HEK293T (cell line): Measurements from ENCODE around the gene TRPV4.

Source experiments
- CTCF ChIA-PET: fragments of 350-600 bp; formaldehyde crosslinking; extraction: SDS; loops from one replicate; lab custom pipeline; 2021; ENCODE audit warnings: antibody characterized with exemption, inconsistent platforms; lab: Yijun Ruan, JAX
- POLR2A ChIA-PET: fragments of 350-600 bp; formaldehyde crosslinking; extraction: SDS; loops from one replicate; lab custom pipeline; 2020; ENCODE audit warnings: antibody characterized with exemption, inconsistent platforms; lab: Yijun Ruan, JAX
- DNase-seq: peaks from one replicate; pipeline ENCODE4 v3.0.0; 2012; ENCODE audit warnings: mixed read lengths; ENCODE audit errors: extremely low spot score
- ARNT ChIP-seq: fragments of 450-650 bp; IDR thresholded peaks from 2 replicates; pipeline ENCODE4 v1.6.1; 2017; ENCODE audit warnings: mild to moderate bottlenecking
- BHLHE40 ChIP-seq: fragments of 450-650 bp; IDR thresholded peaks from 2 replicates; pipeline ENCODE4 v1.6.1; 2016; ENCODE audit warnings: mild to moderate bottlenecking, moderate library complexity, borderline replicate concordance
- CTBP1 ChIP-seq: fragments of 450-650 bp; IDR thresholded peaks from 2 replicates; pipeline ENCODE4 v1.6.1; 2016; ENCODE audit warnings: borderline replicate concordance
- ELF4 ChIP-seq: fragments of 450-650 bp; IDR thresholded peaks from 2 replicates; pipeline ENCODE4 v1.6.1; 2017; ENCODE audit warnings: antibody characterized with exemption
- FOXA1 ChIP-seq: fragments of 450-650 bp; IDR thresholded peaks from 2 replicates; pipeline ENCODE4 v1.6.1; 2016; ENCODE audit warnings: mild to moderate bottlenecking
- FOXK2 ChIP-seq: fragments of 450-650 bp; IDR thresholded peaks from 2 replicates; pipeline ENCODE4 v1.6.1; 2016; ENCODE audit warnings: mild to moderate bottlenecking
- FOXM1 ChIP-seq: fragments of 450-650 bp; IDR thresholded peaks from 2 replicates; pipeline ENCODE4 v1.6.1; 2017; ENCODE audit warnings: mild to moderate bottlenecking, borderline replicate concordance
- HDGF ChIP-seq: fragments of 450-650 bp; IDR thresholded peaks from 2 replicates; pipeline ENCODE4 v1.6.1; 2017; ENCODE audit warnings: antibody characterized with exemption, borderline replicate concordance
- L3MBTL2 ChIP-seq: fragments of 450-650 bp; conservative IDR thresholded peaks from 2 replicates; pipeline ENCODE4 v1.6.1; 2016; ENCODE audit warnings: mild to moderate bottlenecking
- LEF1 ChIP-seq: fragments of 450-650 bp; IDR thresholded peaks from 2 replicates; pipeline ENCODE4 v1.6.1; 2017; ENCODE audit warnings: mild to moderate bottlenecking, borderline replicate concordance
- NFRKB ChIP-seq: fragments of 450-650 bp; IDR thresholded peaks from 2 replicates; pipeline ENCODE4 v1.6.1; 2016; ENCODE audit warnings: mild to moderate bottlenecking, moderate library complexity
- PKNOX1 ChIP-seq: fragments of 450-650 bp; IDR thresholded peaks from 2 replicates; pipeline ENCODE4 v1.6.1; 2016
- SP1 ChIP-seq: fragments of 450-650 bp; IDR thresholded peaks from 2 replicates; pipeline ENCODE4 v1.6.1; 2017
- SUZ12 ChIP-seq: fragments of 450-650 bp; IDR thresholded peaks from 2 replicates; pipeline ENCODE4 v1.6.1; 2016; ENCODE audit warnings: mild to moderate bottlenecking
- TARDBP ChIP-seq: fragments of 450-650 bp; IDR thresholded peaks from 2 replicates; pipeline ENCODE4 v1.6.1; 2016
- ZNF384 ChIP-seq: fragments of 450-650 bp; IDR thresholded peaks from 2 replicates; pipeline ENCODE4 v1.6.1; 2016

Gene TRPV4

DNA sequence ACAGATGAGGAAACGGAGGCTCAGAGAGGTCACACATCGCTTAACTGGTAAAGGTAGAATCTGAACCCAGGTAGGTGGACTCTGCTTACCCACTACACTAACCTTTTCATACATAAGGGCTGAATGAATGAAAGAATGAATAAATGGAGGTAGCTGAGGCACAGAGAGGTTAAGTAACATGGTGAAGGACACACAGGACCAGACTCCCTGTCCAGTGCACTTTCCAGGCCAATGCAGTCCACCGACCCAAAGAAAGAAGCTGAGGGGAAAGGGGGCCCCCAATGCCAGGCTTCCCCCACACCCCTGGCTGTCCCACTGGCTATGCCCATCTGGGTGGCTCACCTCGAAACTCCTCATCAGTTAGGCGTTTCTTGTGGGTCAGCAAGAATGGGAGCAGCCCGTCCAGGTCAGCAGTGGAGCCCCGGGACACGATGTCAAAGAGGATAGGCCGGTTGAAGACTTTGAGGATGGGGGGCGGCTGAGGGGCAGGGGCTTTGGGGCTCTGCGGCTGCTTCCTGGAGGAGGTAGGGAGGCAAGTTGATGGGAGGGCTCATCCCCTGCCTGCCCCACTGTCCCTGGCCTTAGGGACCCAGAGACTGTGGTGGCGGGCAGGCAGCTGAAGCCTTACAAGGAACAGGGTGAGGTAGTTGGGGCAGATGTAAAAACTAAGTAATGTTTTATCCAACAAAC, 25.1 kb downstream of the TRPV4 start:
- ChIA-PET POLR2A (interaction anchor here (1.4 kb wide), 1 partner anchor 37 kb away, joined by 7 read pairs; no protein-coding TSS in a partner anchor), CTCF (no interaction called here)
- TF ChIP-seq FOXA1: no peak
- TF ChIP-seq L3MBTL2: no peak
- TF ChIP-seq SUZ12: no peak
- DNase-seq: no peak

DNA sequence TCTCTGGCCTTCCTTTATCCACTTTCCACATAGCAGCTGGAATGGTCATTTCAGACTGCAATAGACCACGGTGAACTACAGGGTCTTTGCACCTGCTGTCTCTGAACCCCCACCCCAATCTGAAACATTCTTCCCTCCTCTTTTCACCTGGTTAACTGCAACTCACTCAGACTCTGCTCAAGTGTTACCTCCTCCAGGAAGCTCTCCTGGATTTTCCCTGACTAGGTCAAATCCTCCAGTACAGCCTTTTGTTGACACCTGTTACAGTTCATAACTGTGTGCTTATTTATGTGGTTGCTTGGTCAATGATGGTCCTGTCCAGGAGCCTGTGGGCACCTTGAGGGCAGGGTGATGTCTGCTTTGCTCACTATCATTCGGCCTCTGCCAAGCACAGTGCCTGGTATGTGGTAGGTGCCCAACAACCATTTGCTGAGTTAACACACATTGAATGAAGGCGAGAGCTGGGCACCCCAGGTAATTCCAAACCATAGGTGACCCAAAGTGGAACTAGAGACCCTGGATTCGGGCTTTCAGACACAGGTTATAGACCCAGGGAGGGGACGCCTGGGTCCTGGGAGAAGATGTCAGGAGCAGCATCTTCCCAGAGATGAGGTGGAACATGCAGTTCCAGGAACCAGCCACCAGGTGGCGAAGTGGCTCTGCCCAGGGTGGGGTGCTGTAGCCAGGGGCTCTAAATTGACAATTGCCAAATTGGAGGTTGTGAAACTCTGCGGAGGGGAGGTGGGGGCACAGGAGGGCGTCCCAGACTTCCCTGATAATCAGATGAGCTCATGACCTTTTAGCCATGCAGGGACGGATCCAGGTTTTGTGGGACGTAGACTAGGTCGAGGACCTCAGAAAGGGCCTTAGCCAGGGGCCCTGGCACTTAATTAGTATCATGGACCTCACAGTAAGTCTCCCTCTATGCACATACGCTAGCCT, 28.1 kb downstream of the TRPV4 start:
- DNase-seq: peak; percentile 83
- POLR2A ChIA-PET: interaction anchor here (0.7 kb wide), 1 partner anchor 17 kb away, joined by 3 read pairs; no protein-coding TSS in a partner anchor
- TF ChIP-seq HDGF: no peak
- TF ChIP-seq ZNF384: no peak
- no peak for TF ChIP-seq ARNT
- no peak for TF ChIP-seq NFRKB
- CTCF ChIA-PET: interaction anchor here (0.9 to 2.2 kb wide), 7 partner anchors 10 to 207 kb away, joined by 3 to 10 read pairs (median 5); partner anchors contain the start of gene TRPV4

- no peak for DNase-seq
- CTCF ChIA-PET: interaction anchor here (1.1 kb wide), 1 partner anchor 8 kb away, joined by 3 read pairs; no protein-coding TSS in a partner anchor
- TF ChIP-seq LEF1 (no peak), ARNT (no peak), PKNOX1 (no peak), ZNF384 (no peak), SUZ12 (no peak), HDGF (no peak), L3MBTL2 (no peak), FOXA1 (no peak), ELF4 (no peak), FOXM1 (no peak), CTBP1 (no peak), TARDBP (no peak), FOXK2 (no peak), NFRKB (no peak), SP1 (no peak), BHLHE40 (no peak)
- POLR2A ChIA-PET: no interaction called here
These were observed 29.5 kb downstream of the TRPV4 start for GRCh38 chr12:109803678-109804077.

DNA sequence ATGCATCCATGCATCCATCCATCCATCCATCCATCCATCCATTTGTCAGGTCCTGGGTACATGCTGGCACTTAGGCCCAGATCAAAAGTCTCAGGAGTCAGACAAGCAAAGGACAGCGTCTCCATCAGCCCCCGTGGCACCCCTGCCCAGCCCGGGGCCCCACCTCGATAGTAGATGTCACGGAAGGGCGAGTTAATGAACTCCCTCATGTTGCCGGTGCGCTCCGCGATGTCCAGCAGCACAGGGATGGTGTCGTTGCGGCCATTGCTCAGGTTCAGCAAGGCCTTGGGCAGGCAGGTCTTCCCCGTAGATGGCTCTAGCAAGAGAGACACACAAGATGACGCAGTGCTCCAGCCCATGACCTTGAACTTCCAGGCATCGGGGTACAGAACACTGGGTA, 30.4 kb downstream of the TRPV4 start:
- ChIA-PET CTCF (no interaction called here), POLR2A (no interaction called here)
- no peak for DNase-seq
- TF ChIP-seq CTBP1: no peak
- no peak for TF ChIP-seq ARNT
- no peak for TF ChIP-seq SP1
- no peak for TF ChIP-seq PKNOX1
- no peak for TF ChIP-seq SUZ12
- TF ChIP-seq FOXK2: no peak

GRCh38 chr12:109800536-109800935, 32.7 kb downstream of the TRPV4 start:
- TF ChIP-seq FOXK2 (no peak), HDGF (no peak), FOXM1 (no peak), PKNOX1 (no peak), SP1 (no peak), LEF1 (no peak), CTBP1 (no peak), ARNT (no peak), SUZ12 (no peak), L3MBTL2 (no peak), ZNF384 (no peak), FOXA1 (no peak), BHLHE40 (no peak), TARDBP (no peak), NFRKB (no peak), ELF4 (no peak)
- DNase-seq: no peak
- CTCF ChIA-PET: no interaction called here
- POLR2A ChIA-PET: no interaction called here

DNA sequence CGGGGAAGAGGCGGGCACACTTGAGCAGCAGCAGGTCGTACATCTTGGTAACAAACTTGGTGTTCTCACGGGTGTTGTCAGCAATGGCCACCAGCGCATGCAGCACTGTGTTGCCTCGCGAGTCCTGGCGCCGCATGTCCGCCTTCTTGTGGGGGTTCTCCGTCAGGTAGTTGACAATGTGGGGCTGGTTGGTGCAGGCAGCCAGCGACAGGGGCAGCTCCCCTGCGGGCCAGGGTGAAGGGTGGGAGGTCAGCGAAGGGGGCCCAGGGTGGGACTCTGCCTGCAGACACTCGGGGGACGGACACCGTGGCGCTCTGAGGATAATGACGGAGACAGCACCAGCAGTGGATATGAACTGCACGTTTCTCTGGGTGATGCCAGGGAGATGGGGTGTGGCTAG, 34.5 kb downstream of the TRPV4 start:
- TF ChIP-seq FOXA1: no peak
- TF ChIP-seq BHLHE40: no peak
- no peak for TF ChIP-seq SP1
- TF ChIP-seq SUZ12: no peak
- no peak for TF ChIP-seq LEF1
- TF ChIP-seq PKNOX1: no peak
- no peak for TF ChIP-seq TARDBP
- TF ChIP-seq FOXM1: no peak
- no peak for TF ChIP-seq CTBP1
- TF ChIP-seq NFRKB: no peak
- no peak for TF ChIP-seq ELF4
- no peak for TF ChIP-seq ZNF384
- TF ChIP-seq L3MBTL2: no peak
- no peak for TF ChIP-seq HDGF
- no peak for TF ChIP-seq ARNT
- no peak for TF ChIP-seq FOXK2
- DNase-seq: no peak
- ChIA-PET CTCF (no interaction called here), POLR2A (no interaction called here)
